Measurements from ENCODE around the gene PDXK.

The PDXK gene

GRCh38 chr21:43691086-43691795 lies 27.7 kb upstream of the PDXK start:
- H3K4me3 ChIP-seq (ENCODE audit: control insufficient read depth, low read depth, low read length), result no peak overlapping the region
- no peak for DNase-seq (ENCODE audit: low read depth)
- no peak for TF ChIP-seq CTCF (IDR thresholded peaks at IDR 0.05; ENCODE audit: control insufficient read depth, insufficient read depth, low read depth, low read length, missing control alignments)

DNA sequence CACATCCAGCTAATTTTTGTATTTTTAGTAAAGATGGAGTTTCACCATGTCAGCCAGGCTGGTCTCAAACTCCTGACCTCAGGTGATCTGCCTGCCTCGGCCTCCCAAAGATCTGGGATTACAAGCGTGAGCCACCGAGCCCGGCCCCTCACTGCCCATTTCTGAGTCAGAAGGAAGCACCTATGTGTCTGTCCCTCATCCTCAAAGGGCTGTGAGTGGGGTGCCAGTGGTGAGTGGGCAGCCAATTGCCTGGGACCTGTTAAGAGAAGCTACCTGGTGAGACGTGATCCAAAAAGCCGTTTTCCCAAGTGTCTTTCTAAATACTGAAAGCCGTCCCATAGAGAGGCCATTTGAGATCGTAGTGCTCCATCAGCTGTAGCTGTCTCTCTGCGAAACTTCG lies 27.1 kb upstream of the PDXK start:
- TF ChIP-seq CTCF (IDR thresholded peaks at IDR 0.05; ENCODE audit: control insufficient read depth, insufficient read depth, low read depth, low read length, missing control alignments), result no peak
- no peak overlapping the region for H3K4me3 ChIP-seq (ENCODE audit: control insufficient read depth, low read depth, low read length)
- DNase-seq (ENCODE audit: low read depth), result no peak

DNA sequence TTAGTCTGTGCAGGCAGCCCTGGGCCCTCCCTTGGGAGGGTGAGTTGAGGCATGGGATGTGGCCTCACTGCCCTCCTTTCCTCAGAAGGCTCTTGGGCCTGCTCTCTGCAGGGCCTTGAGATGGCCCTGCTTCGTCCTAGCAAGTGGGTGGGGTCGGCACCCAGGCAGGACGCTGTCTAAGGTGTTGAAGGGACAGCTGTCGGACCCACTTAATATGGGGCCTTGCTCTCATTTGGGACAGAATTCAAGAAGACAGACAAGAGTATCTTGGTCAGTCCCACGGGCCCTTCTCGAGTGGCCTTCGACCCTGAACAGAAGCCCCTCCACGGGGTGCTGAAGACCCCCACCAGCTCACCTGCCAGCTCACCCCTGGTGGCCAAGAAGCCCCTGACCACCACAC lies 26.0 kb upstream of the PDXK start:
- no peak for TF ChIP-seq CTCF (IDR thresholded peaks at IDR 0.05; ENCODE audit: control insufficient read depth, insufficient read depth, low read depth, low read length, missing control alignments)
- H3K4me3 ChIP-seq (ENCODE audit: control insufficient read depth, low read depth, low read length), result no peak overlapping the region
- no peak for DNase-seq (ENCODE audit: low read depth)

GRCh38 chr21:43693981-43694380 lies 24.9 kb upstream of the PDXK start:
- no peak for TF ChIP-seq CTCF (IDR thresholded peaks at IDR 0.05; ENCODE audit: control insufficient read depth, insufficient read depth, low read depth, low read length, missing control alignments)
- H3K4me3 ChIP-seq (ENCODE audit: control insufficient read depth, low read depth, low read length), result no peak overlapping the region
- DNase-seq (ENCODE audit: low read depth), result no peak

DNA sequence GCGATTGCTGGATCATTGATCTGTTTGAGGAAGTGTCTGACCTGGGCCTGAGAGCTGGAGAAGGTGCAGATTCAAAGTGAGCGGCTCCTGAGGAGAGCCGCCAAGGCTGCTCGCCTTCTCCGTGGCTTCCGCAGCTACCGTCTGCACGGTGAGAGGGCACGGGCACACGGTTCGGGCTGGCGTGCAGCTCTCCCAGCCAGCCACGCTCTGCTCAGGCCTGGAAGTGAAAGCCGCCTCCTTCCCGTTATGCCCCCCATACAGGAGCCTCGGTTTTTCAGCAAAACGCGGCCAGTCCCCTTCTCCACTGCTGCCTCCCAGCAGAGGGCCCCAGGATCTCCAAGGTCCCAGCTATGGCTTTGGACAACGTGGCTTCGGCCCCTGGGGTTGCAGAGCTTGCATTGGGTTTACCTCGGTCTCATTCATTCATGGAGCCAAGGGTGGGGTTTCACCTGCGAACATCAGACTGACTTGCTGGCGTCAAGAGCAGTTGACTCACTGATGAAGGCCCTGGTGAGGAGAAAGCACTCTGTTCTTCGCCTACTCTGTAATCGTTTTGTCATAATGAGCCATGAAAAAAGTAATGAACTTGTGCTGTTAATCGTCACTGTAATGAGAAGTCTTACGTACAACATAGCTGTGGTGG lies 24.4 kb upstream of the PDXK start:
- no peak for DNase-seq (ENCODE audit: low read depth)
- no peak for TF ChIP-seq CTCF (IDR thresholded peaks at IDR 0.05; ENCODE audit: control insufficient read depth, insufficient read depth, low read depth, low read length, missing control alignments)
- H3K4me3 ChIP-seq (ENCODE audit: control insufficient read depth, low read depth, low read length), result no peak overlapping the region

DNA sequence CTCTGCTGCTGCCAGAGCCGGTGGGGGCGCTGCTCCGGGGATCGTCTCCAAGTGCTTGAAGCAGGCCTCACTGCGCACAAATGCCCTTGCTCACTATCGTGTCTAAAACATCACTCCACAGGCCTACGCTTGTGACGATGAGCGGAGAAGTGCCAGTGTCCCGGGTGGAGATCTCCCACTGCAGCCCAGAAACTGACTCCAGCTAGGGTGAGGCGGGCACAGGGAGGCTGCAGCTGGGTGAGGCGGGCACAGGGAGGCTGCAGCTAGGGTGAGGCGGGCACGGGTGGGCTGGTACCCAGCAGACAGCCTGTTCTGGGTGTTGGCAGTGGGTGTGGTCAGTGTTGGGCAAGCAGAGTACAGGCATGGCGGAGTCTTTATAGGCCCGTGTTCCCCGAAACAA lies 22.7 kb upstream of the PDXK start:
- H3K4me3 ChIP-seq (ENCODE audit: control insufficient read depth, low read depth, low read length), result no peak overlapping the region
- no peak for DNase-seq (ENCODE audit: low read depth)
- TF ChIP-seq CTCF (IDR thresholded peaks at IDR 0.05; ENCODE audit: control insufficient read depth, insufficient read depth, low read depth, low read length, missing control alignments), result no peak

All from AG09309 (cell line).